IPS DF 19.7 (cell line): ENCODE data around the gene CRYBB3.
A peak's percentile ranks its signal among the peaks of the same experiment; 100 is the strongest.
"Not testable (repeated sequence)": the region's sequence is repeated elsewhere in the genome, so short reads cannot be mapped to it uniquely, and the experiment has no call there.

Experiments
- DNase-seq: peaks from one replicate; pipeline ENCODE4 v3.0.0-alpha.2; 2013; ENCODE audit warnings: low read depth, low spot score

CRYBB3 gene

DNA sequence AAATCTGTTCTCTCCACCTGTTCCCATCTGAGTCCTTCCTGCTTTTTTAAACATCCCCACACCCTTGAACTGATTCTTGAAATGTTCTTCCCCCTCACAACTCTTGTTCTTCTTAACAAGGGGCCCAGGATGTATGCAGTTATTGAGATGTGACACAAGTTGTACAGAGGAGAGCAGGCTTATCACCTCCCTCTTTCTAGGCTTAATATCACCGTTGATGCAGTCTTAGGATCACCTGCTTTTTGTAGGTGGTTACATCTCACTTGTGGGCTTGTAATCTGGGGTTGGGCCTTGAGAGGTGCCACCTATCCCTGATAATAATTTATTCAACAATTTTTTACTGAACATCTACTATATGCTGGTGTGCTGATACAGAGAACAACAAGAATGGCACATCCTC lies 6.2 kb downstream of the CRYBB3 start:
- no peak for DNase-seq

DNA sequence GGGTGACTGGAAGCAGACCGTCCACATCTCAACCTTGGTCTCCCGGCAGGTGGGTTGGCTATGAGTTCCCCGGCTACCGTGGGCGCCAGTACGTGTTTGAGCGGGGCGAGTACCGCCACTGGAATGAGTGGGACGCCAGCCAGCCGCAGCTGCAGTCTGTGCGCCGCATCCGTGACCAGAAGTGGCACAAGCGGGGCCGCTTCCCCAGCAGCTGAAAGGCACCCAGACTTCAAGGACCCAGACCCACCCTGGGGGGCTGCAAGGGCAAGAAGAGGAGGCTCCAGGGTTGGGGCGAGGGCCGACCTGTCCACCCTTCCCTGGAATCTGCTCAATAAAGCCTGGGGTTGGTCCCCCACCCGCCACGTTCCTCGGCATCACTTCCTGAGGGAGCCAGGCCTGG lies 7.3 kb downstream of the CRYBB3 start:
- DNase-seq: no peak

DNA sequence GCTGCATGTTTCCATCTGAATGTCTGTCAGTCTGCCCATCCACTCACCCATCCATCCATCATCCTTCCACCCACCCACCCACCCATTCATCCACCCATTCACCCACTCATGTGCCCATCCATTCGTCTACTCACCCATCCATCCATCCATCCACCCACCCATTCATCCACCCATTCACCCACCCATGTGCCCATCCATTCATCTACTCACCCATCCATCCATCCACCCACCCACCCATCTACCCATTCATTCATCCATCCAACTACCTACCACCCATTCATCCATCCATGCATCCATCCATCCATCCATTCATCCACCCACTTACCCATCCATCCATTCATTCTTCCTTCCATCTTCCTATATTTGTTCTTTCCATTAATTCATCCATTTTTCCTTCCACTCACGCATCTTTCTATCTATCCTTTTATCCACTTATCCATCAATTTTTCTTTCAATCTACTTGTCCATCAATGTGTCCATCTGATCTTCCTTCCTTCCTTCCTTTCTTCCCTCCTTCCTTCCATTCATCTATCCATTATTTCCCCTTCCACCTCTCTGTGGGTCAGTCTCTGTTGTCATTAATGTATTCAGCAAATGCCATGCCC lies 8.0 kb downstream of the CRYBB3 start:
- DNase-seq: no peak

DNA sequence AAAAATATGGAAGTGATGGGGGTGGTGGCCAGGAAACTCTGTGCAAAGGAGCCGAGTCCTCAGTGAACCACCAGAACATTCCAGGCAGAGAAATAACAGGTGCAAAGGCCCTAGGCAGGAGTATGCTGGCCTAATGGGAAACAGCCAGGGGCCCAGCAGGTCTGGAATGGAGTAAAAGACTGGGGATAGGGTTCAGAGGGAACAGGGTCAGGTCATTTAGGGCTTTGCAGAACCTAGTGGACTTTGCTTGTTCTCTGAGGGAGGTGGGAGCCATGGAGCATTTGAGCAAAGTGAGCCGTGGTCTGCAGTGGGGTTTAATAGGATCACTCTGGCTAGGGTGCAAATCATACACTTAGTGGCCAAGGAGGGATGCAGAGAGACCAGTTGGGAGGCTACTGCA lies 8.7 kb downstream of the CRYBB3 start:
- no peak for DNase-seq

DNA sequence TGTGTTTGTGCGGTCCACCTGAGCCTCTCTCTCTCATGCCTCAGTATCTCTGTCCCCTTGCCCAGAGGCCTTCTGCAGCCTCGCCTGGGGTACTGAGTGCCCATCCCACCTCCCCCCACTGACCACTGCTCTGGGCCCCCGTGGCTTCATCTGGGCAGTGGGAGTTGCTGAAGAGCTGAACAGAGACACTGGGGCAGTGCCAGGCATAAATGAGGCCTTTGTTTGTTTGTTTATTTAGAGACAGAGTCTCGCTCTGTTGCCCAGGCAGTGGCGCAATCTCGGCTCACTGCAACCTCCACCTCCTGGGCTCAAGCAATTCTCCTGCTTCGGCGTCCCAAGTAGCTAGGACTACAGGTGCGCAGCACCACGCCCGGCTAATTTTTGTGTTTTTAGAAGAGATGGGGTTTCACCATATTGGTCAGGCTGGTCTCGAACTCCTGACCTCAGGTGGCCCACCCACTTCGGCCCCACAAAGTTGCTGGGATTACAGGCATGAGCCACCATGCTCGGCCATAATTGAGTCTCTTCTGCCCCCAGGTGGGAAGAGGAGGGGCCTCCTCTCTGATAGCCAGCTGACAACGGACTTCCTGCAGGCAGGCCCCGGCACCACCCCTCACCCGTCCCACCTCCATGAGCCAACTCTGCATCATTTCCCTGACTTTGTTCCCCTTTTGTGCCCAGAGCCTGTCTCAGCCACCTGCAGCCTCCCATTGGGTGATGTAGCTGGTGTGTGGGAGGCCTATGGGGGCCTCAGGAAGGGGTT lies 9.3 kb downstream of the CRYBB3 start:
- no peak for DNase-seq

DNA sequence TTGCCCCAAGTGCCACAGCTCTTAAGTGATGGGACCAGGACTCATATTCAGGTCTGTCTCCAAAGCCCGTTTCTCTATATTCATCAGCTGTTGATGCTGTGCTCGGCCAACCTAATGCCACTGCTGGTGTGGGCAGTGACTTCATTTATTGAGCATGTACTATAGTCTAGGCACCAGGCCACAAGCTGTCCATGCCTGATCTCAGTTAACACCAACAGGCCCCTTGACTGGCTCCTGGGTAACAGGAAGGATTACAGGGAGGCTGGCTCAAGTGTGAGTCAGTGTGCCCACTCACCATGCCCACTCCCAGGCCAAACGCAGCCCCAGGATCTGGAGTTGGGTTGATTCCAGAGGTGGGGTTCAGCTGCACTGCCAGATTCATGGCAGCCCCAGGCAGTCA lies 11.1 kb downstream of the CRYBB3 start:
- no peak for DNase-seq

DNA sequence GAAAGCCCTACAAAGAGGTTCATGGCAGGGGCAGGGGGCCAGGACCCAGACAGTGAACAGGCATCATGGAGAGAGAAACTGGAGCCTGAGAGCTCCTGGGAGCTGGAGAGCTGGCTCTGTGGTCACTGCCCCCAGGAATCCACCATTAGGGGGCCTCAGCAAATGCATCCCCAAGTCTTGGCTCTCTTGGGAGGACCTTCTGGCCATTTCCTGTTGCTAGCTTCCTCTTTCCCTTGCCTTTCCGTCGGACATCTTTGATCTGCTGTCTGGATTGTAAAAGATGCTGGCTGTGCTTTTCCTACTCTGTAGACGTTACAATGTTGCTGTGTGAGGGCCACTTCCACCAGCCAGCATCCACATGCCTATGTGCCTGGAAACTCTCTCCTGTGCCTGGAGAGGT lies 12.7 kb downstream of the CRYBB3 start:
- DNase-seq: no peak

DNA sequence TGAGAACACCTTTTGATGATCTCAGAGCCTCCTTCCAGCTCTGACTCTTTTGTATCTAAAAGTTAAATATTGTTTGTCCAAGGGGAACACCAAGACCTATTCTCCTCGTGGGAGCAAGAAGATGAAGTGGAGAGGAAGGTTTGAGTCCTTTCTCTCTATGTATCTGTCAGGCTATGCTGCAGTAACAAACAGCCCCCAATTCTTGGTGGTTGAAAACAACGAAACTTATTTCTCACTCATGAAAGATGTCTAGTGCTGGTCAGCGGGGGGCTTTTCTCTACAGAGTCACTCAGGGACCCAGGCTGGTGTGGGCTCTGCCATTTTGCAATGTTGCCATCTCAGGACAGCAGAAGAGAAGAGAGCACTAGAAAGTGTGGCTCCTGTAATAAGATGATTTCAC lies 13.6 kb downstream of the CRYBB3 start:
- DNase-seq: no peak

DNA sequence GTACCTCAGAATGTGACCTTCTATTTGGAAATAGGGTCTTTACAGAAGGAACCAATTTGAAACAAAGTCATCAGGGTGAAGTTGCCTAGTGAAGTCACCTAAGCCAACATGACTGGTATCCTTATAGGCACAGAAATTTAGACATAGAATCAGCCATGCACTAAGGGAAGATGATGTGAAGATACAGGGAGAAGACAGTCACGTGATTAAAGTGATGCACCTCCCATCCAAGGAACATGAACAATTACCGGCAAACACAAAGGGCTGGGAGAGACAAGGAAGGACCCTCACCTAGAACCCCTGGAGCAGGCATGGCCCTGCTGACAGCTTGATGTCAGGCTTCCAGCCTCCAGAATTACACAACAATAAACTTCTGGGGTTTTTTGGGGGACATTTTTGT lies 16.6 kb downstream of the CRYBB3 start:
- DNase-seq: no peak

DNA sequence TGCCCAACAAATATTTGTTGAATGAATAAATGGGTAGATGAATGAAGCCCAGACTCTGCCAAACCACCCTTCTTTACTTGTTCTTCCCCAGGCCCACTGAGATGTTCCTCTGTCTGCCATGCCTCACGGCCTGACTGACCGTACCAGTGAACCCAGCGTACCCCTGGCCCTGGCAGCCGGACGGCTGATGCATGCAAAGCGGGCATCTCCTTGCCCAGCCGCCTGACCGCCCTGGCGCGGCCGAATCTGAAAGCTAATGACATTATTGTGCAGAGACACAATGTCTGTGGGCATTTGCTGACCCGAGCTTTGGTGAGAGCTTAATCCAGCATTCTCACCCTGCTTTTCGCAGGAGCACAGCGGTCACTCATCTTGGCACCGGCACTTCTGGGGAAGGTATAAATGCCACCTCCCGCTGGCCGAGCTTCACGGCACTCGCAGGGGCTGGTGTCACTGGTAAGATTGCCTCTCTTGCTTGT lies 19.6 kb downstream of the CRYBB3 start, which contains the start of gene CRYBB2:
Gene CRYBB2 (plus strand): TSS at position 429 of the 479 bp plus-strand sequence. CDS start 1,791 bp downstream, outside the sequence.
- no peak for DNase-seq

DNA sequence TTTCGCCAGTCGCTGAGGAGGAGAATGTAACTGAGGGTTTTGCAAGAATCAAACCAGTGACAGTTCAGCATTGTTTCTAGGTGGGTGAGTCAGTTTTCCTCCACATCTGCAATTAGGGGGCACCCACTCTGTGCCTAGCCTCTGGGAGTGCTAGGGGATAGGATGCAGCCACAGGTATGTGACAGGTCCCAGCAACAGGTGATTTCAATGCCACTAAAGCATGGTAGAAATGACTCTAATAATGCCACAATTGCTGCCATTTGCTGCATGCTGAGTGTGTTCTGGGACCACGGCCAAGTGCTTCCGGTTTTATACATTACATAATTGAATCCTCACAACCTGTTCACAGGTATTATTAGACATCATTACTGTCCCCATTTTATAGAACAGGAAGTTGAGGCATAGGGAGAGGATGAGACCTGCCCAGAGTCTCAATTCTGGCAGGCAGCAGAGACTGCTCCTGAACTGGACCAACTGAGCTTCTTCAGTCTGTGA lies 20.3 kb downstream of the CRYBB3 start:
- no peak for DNase-seq

DNA sequence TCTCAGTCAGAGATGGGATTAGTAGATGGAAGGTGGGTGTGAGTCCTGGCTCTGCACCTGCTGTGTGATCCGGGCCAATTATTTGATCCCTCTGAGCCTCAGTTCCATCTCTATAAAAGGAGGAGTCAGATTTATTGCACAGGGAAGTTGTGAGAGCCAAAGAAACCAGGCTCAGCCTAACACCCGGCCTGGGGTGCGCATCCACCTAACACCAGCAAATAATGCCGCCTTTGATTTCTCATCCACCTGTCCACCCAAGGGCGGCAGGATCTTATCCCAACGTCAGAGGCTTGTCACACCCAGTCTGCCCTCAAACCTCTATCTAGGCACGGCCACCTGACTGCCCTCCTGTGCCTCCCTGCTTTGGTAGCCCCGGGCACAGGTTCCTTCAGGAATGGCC lies 22.1 kb downstream of the CRYBB3 start:
- DNase-seq: no peak

DNA sequence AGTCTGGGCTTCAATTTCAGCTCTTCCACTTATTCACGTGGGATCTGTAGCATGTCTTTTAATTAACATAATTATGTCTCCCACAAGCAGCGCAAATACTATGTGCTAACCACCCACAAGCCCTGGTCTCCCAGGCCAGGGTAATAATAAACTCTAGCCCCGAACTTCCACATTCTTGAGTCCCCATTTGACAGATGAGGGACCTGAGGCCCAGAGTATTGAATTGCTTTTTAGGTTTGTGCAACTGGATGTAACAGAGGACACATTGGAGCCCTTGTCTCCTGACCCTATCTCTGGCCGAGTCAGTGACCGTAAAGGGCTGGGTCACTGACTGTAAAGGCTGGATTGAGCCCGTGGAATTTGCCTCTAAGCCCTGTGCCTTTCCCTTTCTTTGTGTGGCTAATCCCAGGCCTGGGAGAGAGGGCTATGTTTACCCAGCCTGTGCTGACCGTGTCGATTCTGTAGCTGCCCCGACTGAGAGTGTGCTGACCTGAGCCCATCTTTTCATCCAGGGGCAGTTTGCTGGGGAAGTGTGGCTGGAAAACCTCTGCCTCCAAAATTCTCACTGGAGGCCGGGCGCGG lies 23.7 kb downstream of the CRYBB3 start:
- DNase-seq: no peak

DNA sequence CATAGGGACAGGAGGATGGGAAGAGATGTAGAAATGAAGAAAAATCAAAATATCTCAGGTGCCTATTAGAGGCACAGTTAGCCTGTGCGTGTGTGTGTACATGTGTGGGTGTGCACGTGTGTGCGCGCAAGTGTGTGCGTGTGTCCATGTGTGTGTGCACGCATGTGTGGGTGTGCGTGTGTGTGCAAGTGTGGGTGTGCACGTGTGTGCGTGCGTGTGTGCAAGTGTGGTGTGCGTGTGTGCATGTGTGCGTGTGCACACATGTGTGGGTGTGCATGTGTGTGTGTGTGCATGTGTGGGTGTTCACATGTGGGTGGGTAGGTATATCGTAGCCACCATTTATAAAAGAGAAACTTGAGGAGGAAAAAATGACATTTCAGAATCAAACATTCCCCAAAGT lies 29.2 kb downstream of the CRYBB3 start:
- no peak for DNase-seq

DNA sequence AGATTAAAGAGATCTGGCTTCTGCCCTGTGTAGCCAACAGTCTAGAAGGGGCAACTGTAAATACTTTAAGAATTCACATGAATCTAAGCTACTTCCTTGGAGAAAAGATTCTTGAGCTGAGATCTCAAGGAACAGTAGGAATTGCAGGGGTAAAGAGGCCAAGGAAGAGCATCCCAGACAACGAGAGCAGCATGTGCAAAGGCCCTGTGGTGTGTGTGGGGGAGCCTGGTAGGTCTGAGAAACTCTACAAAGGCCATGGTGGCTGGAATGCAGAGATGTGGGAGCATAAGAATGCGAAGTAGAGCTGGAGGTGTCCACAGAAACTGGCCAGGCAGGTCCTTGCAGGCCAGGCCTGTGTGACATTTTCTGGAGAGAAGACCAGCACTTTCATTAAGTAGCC lies 31.1 kb downstream of the CRYBB3 start:
- not testable (repeated sequence) for DNase-seq

DNA sequence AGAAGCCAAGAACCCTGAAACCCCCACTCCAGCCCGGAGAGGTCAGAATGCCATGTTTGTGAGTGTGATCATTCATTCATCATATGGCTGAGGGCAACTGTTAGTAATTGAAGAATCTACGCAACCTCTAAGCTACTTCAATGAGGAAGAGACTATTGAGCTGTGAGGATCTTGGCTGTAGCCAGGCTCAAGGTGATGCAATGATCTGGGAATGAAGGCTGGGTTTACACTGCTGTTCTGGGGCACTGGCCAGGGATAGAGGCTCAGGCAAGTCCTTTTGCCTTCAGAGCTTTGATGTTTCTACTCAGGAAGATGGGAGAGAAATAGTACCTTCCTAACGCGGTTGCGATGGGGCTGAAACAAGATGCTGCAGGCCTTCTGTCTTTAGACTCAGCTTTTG lies 32.6 kb downstream of the CRYBB3 start:
- DNase-seq: no peak

DNA sequence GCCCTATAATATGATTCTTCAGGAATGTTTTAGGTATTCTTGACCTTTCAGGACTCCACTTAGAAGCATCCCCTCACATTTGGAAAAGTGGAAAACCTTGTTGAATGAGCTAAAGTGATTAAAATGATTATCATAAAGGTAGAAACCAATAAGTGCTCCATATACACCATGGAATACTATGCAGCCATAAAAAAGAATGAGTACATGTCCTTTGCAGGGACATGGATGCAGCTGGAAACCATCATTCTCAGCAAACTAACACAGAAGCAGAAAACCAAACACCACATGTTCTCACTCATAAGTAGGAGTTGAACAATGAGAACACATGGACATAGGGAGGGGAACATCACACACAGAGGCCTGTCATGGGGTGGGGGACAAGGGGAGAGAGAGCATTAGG lies 34.0 kb downstream of the CRYBB3 start:
- DNase-seq: not testable (repeated sequence)

DNA sequence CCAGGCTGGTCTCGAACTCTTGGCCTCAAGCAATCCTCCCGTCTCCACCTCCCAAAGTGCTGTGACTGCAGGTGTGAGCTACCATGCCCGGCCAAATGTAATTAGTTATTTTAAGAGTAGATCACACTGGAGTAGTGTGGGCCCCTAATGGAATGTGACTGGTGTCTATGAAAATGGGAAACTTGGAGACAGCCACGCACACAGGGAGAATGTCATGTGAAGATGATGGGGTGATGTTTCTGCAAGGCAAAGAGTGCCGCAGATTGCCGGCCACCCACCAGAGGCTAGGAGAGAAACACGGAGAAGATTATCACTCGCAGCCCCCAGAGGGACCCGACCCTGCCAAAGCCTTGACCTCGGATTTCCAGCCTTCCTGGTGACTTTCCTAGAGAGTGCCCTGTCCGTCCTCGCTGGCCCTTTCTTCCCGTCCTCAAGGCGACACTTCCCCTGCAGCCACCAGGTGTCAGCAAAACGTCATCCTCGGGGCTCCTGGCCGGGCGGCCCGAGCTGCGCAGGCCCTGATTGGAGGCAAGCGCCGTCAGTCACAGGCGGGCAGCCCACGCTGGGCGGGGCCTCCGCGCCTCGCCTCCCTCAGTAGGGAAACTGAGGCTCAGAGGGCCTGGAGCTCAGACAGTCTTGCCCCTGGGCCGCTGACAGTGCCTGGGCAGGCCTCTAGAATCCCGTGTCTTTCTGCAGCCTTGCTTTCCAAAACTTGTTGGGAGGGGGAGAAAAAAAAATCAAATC lies 36.1 kb downstream of the CRYBB3 start:
- peak; percentile 69 for DNase-seq

DNA sequence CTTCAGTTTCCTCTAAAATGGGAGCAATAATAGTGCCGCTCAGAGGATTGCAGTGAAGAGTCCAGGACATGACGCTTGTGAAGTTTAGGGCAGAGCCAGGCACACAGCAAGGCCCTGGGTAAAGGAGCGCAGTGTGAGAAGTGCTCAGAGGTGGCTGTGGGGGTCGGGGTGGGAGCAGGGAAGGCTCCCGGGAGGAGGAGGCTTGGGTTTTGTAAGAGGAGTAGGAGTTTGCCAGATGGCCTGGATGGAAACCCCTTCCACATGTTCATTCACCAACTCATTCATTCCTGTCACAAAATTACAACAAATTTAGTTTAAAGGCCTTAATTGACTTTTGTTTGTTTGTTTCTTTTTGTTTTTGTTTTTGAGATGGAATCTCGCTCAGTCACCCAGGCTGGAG lies 36.8 kb downstream of the CRYBB3 start:
- no peak for DNase-seq

DNA sequence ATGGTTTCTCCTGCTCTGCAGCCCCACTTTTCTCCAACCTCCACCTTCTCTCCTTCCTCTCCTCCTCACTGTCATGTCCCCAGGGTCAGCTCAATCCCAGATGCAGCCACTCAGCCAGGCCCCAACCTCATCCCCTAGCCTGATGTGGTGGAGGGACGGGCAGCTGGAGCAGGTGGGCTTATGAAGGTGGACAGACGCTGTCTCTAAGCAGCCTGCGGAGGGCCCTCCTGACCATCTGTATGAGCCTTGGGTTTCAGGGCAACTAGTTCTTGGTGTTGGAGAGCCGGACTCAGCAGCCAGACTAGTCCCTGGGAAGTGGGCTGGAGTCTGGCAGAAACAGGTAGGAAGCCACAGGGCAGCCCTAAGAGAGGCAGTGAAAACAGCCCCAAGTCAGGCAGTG lies 37.8 kb downstream of the CRYBB3 start:
- DNase-seq: no peak

DNA sequence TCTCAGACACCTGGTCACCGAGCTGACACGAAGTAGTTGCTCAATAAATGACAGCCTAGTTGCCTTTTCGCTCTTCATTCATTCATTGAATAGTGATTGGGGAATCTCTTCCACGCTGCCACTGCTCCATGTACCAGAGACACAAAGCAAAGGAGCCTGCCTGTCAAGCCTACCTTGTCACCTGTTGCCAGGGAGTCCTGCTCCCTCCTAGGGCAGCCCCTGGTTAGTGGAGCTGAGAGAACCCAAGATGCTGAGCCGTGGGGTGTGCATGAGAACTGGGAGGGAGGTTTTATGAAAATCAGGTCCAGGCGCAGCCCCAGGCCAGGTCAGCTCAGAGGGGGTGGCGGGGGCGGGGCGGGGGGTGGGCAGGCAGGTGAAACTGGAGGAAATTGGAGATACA lies 38.4 kb downstream of the CRYBB3 start:
- not testable (repeated sequence) for DNase-seq

DNA sequence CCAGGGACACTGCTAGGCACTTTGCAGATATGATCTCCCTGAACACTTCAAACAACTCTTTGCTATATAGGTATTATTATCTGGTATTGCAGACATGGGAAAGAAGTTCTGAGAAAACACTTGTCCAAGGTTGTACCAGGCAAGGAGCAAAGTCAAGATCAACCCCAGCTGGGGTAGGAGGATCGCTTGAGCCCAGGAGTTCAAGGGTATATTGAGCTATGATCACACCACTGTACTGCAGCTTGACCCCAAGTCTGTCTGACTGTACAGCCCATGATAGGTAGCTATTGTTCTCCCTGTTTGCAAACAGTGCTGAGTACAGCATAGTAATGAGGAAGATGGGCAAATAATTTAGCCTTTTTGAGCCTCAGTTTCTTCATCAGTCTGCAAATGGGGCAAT lies 55.5 kb downstream of the CRYBB3 start:
- DNase-seq: not testable (repeated sequence)
